GM23248 (cell line): ENCODE measurements around the gene C4orf46.

Experiments used
- EZH2 ChIP-seq: fragments of 200-600 bp; sonication (generic); IDR thresholded peaks from 2 replicates; pipeline ENCODE4 v1.6.1; 2018; ENCODE audit warnings: antibody characterized with exemption, mild to moderate bottlenecking; ENCODE audit not compliant: insufficient read depth, poor library complexity, severe bottlenecking
- EZH2phosphoT487 ChIP-seq: fragments of 200-600 bp; sonication (generic); IDR thresholded peaks from 2 replicates; pipeline ENCODE4 v1.6.1; 2018; ENCODE audit warnings: antibody characterized with exemption, moderate library complexity, mild to moderate bottlenecking, low read depth; ENCODE audit not compliant: insufficient read depth

GRCh38 chr4:158624889-158625478, 46.7 kb downstream of the C4orf46 start:
- no peak for TF ChIP-seq EZH2phosphoT487
- TF ChIP-seq EZH2 = no peak
